SU-DHL-6 (cell line): ENCODE measurements around the gene DYNC1I2.

ENCODE experiments used
- EZH2phosphoT487 ChIP-seq: fragments of 200-600 bp; sonication (generic), shearing (Covaris generic); conservative IDR thresholded peaks from 2 replicates; pipeline ENCODE4 v1.6.1; 2018; ENCODE audit warnings: mild to moderate bottlenecking, antibody characterized with exemption, low read length, moderate library complexity, mixed read lengths
- TF ChIP-seq, protein P1 (sequence below): fragments of 200-600 bp; sonication (generic); IDR thresholded peaks from one replicate; pipeline ENCODE4 v1.5.1; 2017; ENCODE audit warnings: antibody characterized with exemption, mild to moderate bottlenecking, low read length, moderate library complexity; ENCODE audit not compliant: insufficient read depth, poor library complexity, severe bottlenecking

GRCh38 chr2:171785450-171785849 is 98.2 kb downstream of the DYNC1I2 start:
- TF ChIP-seq, protein P1, sequence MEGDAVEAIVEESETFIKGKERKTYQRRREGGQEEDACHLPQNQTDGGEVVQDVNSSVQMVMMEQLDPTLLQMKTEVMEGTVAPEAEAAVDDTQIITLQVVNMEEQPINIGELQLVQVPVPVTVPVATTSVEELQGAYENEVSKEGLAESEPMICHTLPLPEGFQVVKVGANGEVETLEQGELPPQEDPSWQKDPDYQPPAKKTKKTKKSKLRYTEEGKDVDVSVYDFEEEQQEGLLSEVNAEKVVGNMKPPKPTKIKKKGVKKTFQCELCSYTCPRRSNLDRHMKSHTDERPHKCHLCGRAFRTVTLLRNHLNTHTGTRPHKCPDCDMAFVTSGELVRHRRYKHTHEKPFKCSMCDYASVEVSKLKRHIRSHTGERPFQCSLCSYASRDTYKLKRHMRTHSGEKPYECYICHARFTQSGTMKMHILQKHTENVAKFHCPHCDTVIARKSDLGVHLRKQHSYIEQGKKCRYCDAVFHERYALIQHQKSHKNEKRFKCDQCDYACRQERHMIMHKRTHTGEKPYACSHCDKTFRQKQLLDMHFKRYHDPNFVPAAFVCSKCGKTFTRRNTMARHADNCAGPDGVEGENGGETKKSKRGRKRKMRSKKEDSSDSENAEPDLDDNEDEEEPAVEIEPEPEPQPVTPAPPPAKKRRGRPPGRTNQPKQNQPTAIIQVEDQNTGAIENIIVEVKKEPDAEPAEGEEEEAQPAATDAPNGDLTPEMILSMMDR, result no peak
- TF ChIP-seq EZH2phosphoT487, result no peak
